Endothelial cell of umbilical vein (primary cell): Measurements from ENCODE around the gene RNU7-1. TPM values are rescaled to one million over a fixed set of nuclear protein-coding genes. Genes with fewer than 3 reads are reported as not detected.

Experiments used
- BruUV-seq: library from RNA; stranded (reverse); fragments of 400-500 nt; replicated peaks from 2 replicates; lab custom pipeline; 2021; lab: Mats Ljungman, UMichigan
- CTCF ChIA-PET: fragments of 300-600, 350-600 bp; sonication (Branson Sonifier 250); formaldehyde crosslinking; loops from one replicate; lab custom pipeline; 2021; ENCODE audit warnings: antibody characterized with exemption, inconsistent platforms; lab: Charles Lee
- POLR2A ChIA-PET: fragments of 300-600, 350-600 bp; sonication (Branson Sonifier 250); formaldehyde crosslinking; loops from one replicate; lab custom pipeline; 2021; ENCODE audit warnings: antibody characterized with exemption, inconsistent platforms; lab: Charles Lee
- DNase-seq: peaks from one replicate; pipeline ENCODE4 v3.0.0-alpha.2; 2011; ENCODE audit warnings: low read depth, low spot score
- FAIRE-seq: peaks from 2 replicates; lab custom pipeline; 2011; peaks lifted over from hg19 to GRCh38; lab: Jason Lieb, UNC
- H2AFZ ChIP-seq: 2 replicates; pipeline ENCODE4 v1.6.0; 2012; ENCODE audit warnings: low read depth, low read length, control low read depth, inconsistent platforms
- H3K27ac ChIP-seq: 2 replicates; pipeline ENCODE4 v1.5.1; 2011; ENCODE audit warnings: low read depth, mild to moderate bottlenecking, control low read depth, low read length, moderate library complexity; ENCODE audit not compliant: insufficient read depth
- H3K27me3 ChIP-seq, 2 experiments: 2 replicates each; pipeline versions ENCODE4 v1.6.0 to v1.6.1; 2011; ENCODE audit warnings: low read length in 2 of 2, mixed read lengths in 1 of 2; ENCODE audit not compliant: control insufficient read depth in 2 of 2, insufficient read depth in 2 of 2
- H3K36me3 ChIP-seq, 2 experiments: 2 replicates in 1 of 2; 3 replicates in 1 of 2; pipeline ENCODE4 v1.5.1; 2011; ENCODE audit warnings: low read length in 2 of 2, mild to moderate bottlenecking in 1 of 2, moderate library complexity in 1 of 2; ENCODE audit not compliant: control insufficient read depth in 2 of 2, insufficient read depth in 2 of 2; ENCODE audit errors: extremely low read depth in 1 of 2
- H3K4me1 ChIP-seq: 3 replicates; pipeline ENCODE4 v1.5.1; 2011; ENCODE audit warnings: mild to moderate bottlenecking, low read length; ENCODE audit not compliant: control insufficient read depth, insufficient read depth; ENCODE audit errors: extremely low read depth
- H3K4me2 ChIP-seq: 2 replicates; pipeline ENCODE4 v1.6.1; 2011; ENCODE audit warnings: low read length, control low read depth, mixed read lengths; ENCODE audit not compliant: insufficient read depth
- H3K4me3 ChIP-seq, 3 experiments: fragments of 200-600 bp in 1 of 3; sonication (generic), shearing (Covaris generic) in 1 of 3; replicated peaks in 1 of 3; 2 replicates each; pipeline ENCODE4 v1.5.1; 2011 to 2016; ENCODE audit warnings: control low read depth in 3 of 3, low read length in 3 of 3, mild to moderate bottlenecking in 2 of 3, inconsistent platforms in 1 of 3, low read depth in 1 of 3, moderate library complexity in 1 of 3; ENCODE audit not compliant: insufficient read depth in 1 of 3
- H3K79me2 ChIP-seq: 2 replicates; pipeline ENCODE4 v1.6.0; 2012; ENCODE audit warnings: low read length, inconsistent platforms; ENCODE audit not compliant: control insufficient read depth, insufficient read depth
- H3K9ac ChIP-seq: replicated peaks from 2 replicates; pipeline ENCODE3; 2011; ENCODE audit warnings: low read length, control low read depth; ENCODE audit not compliant: insufficient read depth; ENCODE audit errors: extremely low read depth
- H3K9me1 ChIP-seq: replicated peaks from 3 replicates; pipeline ENCODE4 v1.6.0; 2011; ENCODE audit warnings: mild to moderate bottlenecking, low read length; ENCODE audit not compliant: control insufficient read depth, insufficient read depth; ENCODE audit errors: extremely low read depth
- H3K9me3 ChIP-seq: replicated peaks from 2 replicates; pipeline ENCODE4 v1.5.1; 2012; ENCODE audit warnings: low read length, inconsistent platforms; ENCODE audit not compliant: control insufficient read depth, insufficient read depth
- H4K20me1 ChIP-seq: replicated peaks from 2 replicates; pipeline ENCODE3; 2011; ENCODE audit warnings: mild to moderate bottlenecking, low read length; ENCODE audit not compliant: control insufficient read depth, insufficient read depth; ENCODE audit errors: extremely low read depth
- FOS ChIP-seq: IDR thresholded peaks from 2 replicates; pipeline ENCODE4 v1.6.1; 2011; ENCODE audit warnings: mild to moderate bottlenecking, low read length, moderate library complexity, borderline replicate concordance; ENCODE audit not compliant: insufficient read depth
- JUN ChIP-seq: IDR thresholded peaks from 2 replicates; pipeline ENCODE4 v1.6.1; 2011; ENCODE audit warnings: borderline replicate concordance, low read depth; ENCODE audit not compliant: insufficient read length, insufficient read depth
- MAX ChIP-seq: IDR thresholded peaks from 2 replicates; pipeline ENCODE4 v1.6.1; 2011; ENCODE audit not compliant: insufficient read depth, insufficient read length
- MYC ChIP-seq: IDR thresholded peaks from one replicate; pipeline ENCODE4 v1.6.1; 2011; ENCODE audit warnings: mild to moderate bottlenecking, low read depth, low read length
- POLR2A ChIP-seq: IDR thresholded peaks from 2 replicates; pipeline ENCODE4 v1.6.1; 2012; ENCODE audit warnings: low read depth, mild to moderate bottlenecking, control low read depth, low read length
- POLR2AphosphoS5 ChIP-seq: IDR thresholded peaks from 2 replicates; pipeline ENCODE4 v1.6.1; 2012; ENCODE audit warnings: low read depth, mild to moderate bottlenecking, control low read depth, low read length, moderate library complexity; ENCODE audit not compliant: insufficient read depth
- dilution Hi-C: fragments of 300-500 bp; cut with MboI; formaldehyde crosslinking; loops from one replicate; pipeline ENCODE4 v1.15.0; 2019; ENCODE audit warnings: low sequenced_read_pairs; ENCODE audit not compliant: extremely low pct_ligation_motif_present
- intact Hi-C: fragments of 100-400 bp; cut with micrococcal nuclease; formaldehyde crosslinking; loops from one replicate; pipeline ENCODE4 v1.10.0; 2022
- polyA plus RNA-seq, 4 experiments: library from polyadenylated mRNA; depleted of rRNA in 3 of 4; stranded (reverse) in 3 of 4; unstranded in 1 of 4; fragments of >200 nt; gene quantifications; 2 replicates each; pipeline versions ENCODE4 v1.2.1 to v1.2.3, GENCODE V29; 2011 to 2012; ENCODE audit warnings: missing spikeins in 1 of 4
- total RNA-seq: library from RNA; stranded (reverse); gene quantifications from 2 replicates; pipeline ENCODE4 v1.2.3, GENCODE V29; 2021

The RNU7-1 gene
- total and polyA plus RNA-seq, 2 donors (not counting 3 experiments of a cell fraction or from before 2014, with no cell fraction given): not detected

DNA sequence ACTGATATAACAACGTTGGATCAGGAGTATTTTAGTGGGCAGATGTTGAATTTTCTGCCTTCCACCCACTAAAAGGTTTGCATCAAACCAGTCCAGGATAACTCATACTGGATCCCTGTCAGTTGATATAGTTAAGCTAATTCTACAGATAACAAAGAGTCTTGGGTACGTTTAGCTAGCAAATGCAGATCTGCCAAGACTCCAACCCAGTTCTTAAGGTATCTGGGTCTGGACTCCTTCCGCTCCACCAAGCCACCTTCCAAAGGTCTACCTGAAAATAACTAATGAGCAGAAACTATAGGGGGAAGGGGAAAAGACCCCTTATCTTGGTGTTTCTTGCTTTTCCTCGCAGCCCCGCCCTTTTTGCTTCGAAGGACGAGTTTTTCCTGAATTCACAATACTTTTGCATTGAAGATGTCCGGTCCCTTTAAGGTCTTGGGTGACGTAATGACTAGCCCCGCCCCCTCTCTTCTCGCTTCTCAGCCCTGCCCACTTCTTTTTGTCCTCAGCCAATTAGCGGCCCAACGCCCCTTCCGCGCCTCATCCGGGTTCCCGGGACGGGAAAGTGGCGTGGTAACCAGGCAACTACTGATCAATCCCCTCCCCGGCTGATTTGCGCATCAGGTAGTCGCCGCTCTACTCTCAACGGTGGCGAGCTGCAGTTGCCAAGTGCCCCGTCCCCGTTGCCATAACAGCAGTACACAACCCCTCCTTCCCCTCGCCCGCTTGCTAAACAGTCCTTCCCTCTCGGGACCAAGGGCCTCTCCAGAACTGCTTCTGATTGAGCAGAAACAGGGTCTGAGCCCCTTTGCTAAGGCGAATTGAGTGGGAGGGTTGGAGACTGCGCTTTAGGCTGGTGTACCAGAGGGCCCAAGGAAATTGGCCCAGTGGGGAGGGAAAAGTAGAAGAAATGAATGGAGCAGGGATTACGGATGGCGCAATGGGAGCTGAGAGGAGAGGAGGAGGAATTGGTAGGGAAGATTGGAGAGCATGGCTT lies 39.0 kb upstream of the RNU7-1 start, which contains the start of gene LRRC23:
Gene LRRC23, plus strand, starts transcription at position 543 of the 997 bp plus-strand sequence. CDS start 812 bp downstream, outside the sequence.
- DNase-seq (peak; percentile 95), FAIRE-seq (peak; percentile 99)
- H3K27me3 ChIP-seq: no peaks in the 10 kb centered on the region
- no peaks in the 10 kb centered on the region for H4K20me1 ChIP-seq
- TF ChIP-seq MAX: no peak
- TF ChIP-seq POLR2AphosphoS5: no peak
- no peak for TF ChIP-seq MYC
- TF ChIP-seq FOS: no peak
- peak; percentile 75 for TF ChIP-seq JUN
- TF ChIP-seq POLR2A: peak; percentile 64
- H3K9me3 ChIP-seq: no peaks in the 10 kb centered on the region
- H3K27ac ChIP-seq: peak within 1 kb of the TSS; percentile 32
- H3K9ac ChIP-seq: peak within 1 kb of the TSS; percentile 82
- H3K4me2 ChIP-seq: peak within 1 kb of the TSS; percentile 77
- no TSS peak for BruUV-seq
- H3K4me3 ChIP-seq: peak within 1 kb of the TSS; percentile 13 to 70 (median 51)
- H2AFZ ChIP-seq: peak within 1 kb of the TSS; percentile 86
- CTCF ChIA-PET: interaction anchor here (0.9 to 2.2 kb wide), 5 partner anchors 12 to 35 kb away, joined by 3 to 8 read pairs (median 5); partner anchors contain the start of gene SPSB2
- POLR2A ChIA-PET: interaction anchor here (1.4 kb wide), 1 partner anchor 37 kb away, joined by 3 read pairs; the partner anchor contains the start of gene TPI1
- no peaks in the 10 kb centered on the region for H3K9me1 ChIP-seq
- H3K36me3 ChIP-seq: no peaks in the 10 kb centered on the region
- no peaks in the 10 kb centered on the region for H3K79me2 ChIP-seq
- intact Hi-C loops: loop anchor here (1.0 kb wide), 1 partner anchor 13 kb away; no protein-coding TSS in a partner anchor
- H3K4me1 ChIP-seq: peaks cover 7% of the 10 kb centered on the region
- dilution Hi-C loops: no loop called here
